Measurements from ENCODE around the gene AHNAK2.
"Not testable (repeated sequence)": the region's sequence is repeated elsewhere in the genome, so short reads cannot be mapped to it uniquely, and the experiment has no call there.

AHNAK2 gene

DNA sequence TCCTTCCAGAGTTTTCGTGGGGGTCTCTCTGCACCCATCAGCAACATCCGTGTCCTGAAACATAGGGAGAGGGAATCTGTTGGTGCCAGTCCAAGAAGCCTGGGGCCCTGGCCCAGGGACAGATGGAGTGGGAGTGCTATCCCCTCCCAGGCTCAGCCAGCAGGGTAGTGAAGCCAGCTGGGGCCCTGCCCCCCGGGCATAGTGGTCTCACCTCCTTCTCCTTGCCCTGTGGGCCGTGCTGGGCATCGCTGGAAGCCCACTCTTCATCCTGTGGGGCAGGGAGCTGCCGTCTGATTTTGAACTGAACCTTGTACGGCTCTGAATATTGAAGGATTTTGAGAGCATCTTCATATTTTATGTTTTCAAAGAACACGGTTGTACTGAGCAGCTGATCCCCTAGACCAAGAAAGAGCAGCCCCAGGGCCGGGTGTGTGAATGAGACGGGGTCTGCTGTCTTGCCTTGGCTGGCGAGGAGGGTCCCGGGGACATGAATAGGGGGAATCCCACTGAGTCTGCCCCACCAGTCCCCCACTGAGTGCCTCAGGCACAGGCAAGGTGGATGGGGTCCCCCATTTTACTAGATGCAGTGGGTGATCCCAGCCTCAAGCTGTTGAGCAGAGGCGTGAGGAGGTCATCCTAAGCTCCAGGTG, 23.3 kb downstream of the AHNAK2 start:
- H3K4me2 ChIP-seq (ENCODE audit: low read depth, low read length, poor library complexity, severe bottlenecking) = no peak overlapping the region
- no peaks in the 10 kb centered on the region for H3F3A ChIP-seq (ENCODE audit: insufficient read depth)
- H3K27me3 ChIP-seq (ENCODE audit: low read length) = no peaks in the 10 kb centered on the region
- TF ChIP-seq EZH2phosphoT487 (conservative IDR thresholded peaks at IDR 0.05; ENCODE audit: low read length) = no peak
- no peaks in the 10 kb centered on the region for H4K20me1 ChIP-seq (ENCODE audit: low read depth, low read length)
- no peaks in the 10 kb centered on the region for H3K79me2 ChIP-seq (ENCODE audit: insufficient read depth, low read length)
- no peak overlapping the region for H2AFZ ChIP-seq (ENCODE audit: low read depth, low read length, severe bottlenecking)
- no peaks in the 10 kb centered on the region for H3K9me3 ChIP-seq (ENCODE audit: insufficient read depth, low read length)
- no peak overlapping the region for H3K27ac ChIP-seq (ENCODE audit: low read depth, low read length)
- no peak overlapping the region for H3K9ac ChIP-seq (ENCODE audit: low read length)
- no peak overlapping the region for H3K4me3 ChIP-seq (ENCODE audit: insufficient read depth, low read length, poor library complexity, severe bottlenecking)
- no peaks in the 10 kb centered on the region for H3K36me3 ChIP-seq (ENCODE audit: low read length)
- H3K9me2 ChIP-seq (replicated peaks; ENCODE audit: insufficient read depth, low read length) = no peaks in the 10 kb centered on the region

DNA sequence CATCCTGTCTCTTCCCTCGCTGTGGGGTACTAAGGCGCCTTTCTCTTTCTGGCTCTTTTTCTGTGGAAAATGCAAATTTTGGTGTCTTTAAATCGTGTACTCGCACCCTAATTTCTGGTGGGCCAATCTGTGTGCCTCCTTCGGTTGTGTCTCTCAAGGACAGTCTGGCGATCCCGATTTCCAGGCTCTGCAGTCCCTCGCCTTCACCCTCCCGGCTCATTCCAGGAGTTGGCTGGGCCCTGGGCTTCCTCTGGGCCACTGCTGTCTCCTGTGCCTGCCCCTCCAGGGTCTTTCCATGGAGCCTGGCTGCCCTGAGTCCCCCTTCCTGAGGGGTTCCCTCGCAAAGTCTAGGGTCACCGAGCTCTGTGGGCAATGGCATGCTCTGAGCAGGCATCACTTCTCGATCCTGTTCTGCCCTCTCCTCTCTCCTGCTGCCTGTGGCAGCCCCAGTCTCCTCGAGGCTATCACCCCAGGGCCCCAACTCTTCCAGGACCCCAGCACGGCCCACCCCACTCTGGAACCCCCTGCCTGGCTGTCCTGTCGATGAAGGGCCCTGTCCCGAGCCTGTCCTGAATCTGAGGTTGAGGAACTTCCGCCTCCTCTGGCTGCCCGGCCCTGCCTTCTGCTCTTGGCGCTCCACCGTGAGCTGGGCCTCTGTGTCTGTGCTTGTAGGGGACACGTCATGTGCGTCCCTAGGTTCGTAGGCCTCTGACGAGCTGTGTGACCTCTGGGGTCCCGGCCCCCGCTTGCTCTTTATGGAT, 24.1 kb downstream of the AHNAK2 start:
- H3K4me3 ChIP-seq (ENCODE audit: insufficient read depth, low read length, poor library complexity, severe bottlenecking) = no peak overlapping the region
- H4K20me1 ChIP-seq (ENCODE audit: low read depth, low read length) = no peaks in the 10 kb centered on the region
- no peaks in the 10 kb centered on the region for H3K9me3 ChIP-seq (ENCODE audit: insufficient read depth, low read length)
- H3F3A ChIP-seq (ENCODE audit: insufficient read depth) = no peaks in the 10 kb centered on the region
- H2AFZ ChIP-seq (ENCODE audit: low read depth, low read length, severe bottlenecking) = no peak overlapping the region
- no peaks in the 10 kb centered on the region for H3K9me2 ChIP-seq (replicated peaks; ENCODE audit: insufficient read depth, low read length)
- TF ChIP-seq, protein P1, sequence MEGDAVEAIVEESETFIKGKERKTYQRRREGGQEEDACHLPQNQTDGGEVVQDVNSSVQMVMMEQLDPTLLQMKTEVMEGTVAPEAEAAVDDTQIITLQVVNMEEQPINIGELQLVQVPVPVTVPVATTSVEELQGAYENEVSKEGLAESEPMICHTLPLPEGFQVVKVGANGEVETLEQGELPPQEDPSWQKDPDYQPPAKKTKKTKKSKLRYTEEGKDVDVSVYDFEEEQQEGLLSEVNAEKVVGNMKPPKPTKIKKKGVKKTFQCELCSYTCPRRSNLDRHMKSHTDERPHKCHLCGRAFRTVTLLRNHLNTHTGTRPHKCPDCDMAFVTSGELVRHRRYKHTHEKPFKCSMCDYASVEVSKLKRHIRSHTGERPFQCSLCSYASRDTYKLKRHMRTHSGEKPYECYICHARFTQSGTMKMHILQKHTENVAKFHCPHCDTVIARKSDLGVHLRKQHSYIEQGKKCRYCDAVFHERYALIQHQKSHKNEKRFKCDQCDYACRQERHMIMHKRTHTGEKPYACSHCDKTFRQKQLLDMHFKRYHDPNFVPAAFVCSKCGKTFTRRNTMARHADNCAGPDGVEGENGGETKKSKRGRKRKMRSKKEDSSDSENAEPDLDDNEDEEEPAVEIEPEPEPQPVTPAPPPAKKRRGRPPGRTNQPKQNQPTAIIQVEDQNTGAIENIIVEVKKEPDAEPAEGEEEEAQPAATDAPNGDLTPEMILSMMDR (IDR thresholded peaks at IDR 0.05; ENCODE audit: insufficient read depth, low read length, poor library complexity, severe bottlenecking) = no peak
- no peak for TF ChIP-seq EZH2phosphoT487 (conservative IDR thresholded peaks at IDR 0.05; ENCODE audit: low read length)
- H3K79me2 ChIP-seq (ENCODE audit: insufficient read depth, low read length) = no peaks in the 10 kb centered on the region
- H3K27me3 ChIP-seq (ENCODE audit: low read length) = no peaks in the 10 kb centered on the region
- H3K4me2 ChIP-seq (ENCODE audit: low read depth, low read length, poor library complexity, severe bottlenecking) = no peak overlapping the region
- H3K9ac ChIP-seq (ENCODE audit: low read length) = no peak overlapping the region
- H3K27ac ChIP-seq (ENCODE audit: low read depth, low read length) = no peak overlapping the region
- H3K36me3 ChIP-seq (ENCODE audit: low read length) = no peaks in the 10 kb centered on the region

DNA sequence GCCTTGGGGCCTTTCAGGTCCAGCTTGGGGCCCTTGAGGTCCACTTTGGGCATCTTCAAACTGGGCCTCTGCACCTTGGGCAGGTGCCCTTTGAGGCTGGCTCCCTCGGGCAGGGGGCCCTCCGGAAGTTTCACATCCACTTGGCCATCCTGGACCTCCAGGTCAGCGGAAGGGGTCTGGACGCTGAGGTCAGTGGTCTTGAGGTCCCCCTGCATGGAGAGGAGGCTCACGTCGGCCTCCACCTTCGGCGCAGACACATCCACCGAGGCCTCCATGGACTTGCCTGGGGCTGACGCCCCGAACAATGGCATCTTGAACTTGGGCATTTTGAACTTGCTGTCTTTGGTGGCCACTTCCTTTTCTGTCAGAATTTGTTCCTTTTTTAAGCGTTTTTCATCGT, 25.1 kb downstream of the AHNAK2 start:
- no peak overlapping the region for H3K4me2 ChIP-seq (ENCODE audit: low read depth, low read length, poor library complexity, severe bottlenecking)
- H2AFZ ChIP-seq (ENCODE audit: low read depth, low read length, severe bottlenecking) = no peak overlapping the region
- no peak overlapping the region for H3K9ac ChIP-seq (ENCODE audit: low read length)
- H3K36me3 ChIP-seq (ENCODE audit: low read length) = no peaks in the 10 kb centered on the region
- H3K4me3 ChIP-seq (ENCODE audit: insufficient read depth, low read length, poor library complexity, severe bottlenecking) = no peak overlapping the region
- H3K27me3 ChIP-seq (ENCODE audit: low read length) = no peaks in the 10 kb centered on the region
- no peaks in the 10 kb centered on the region for H3F3A ChIP-seq (ENCODE audit: insufficient read depth)
- no peak overlapping the region for H3K27ac ChIP-seq (ENCODE audit: low read depth, low read length)
- TF ChIP-seq EZH2phosphoT487 (conservative IDR thresholded peaks at IDR 0.05; ENCODE audit: low read length) = no peak
- TF ChIP-seq, protein P1 (IDR thresholded peaks at IDR 0.05; ENCODE audit: insufficient read depth, low read length, poor library complexity, severe bottlenecking) = no peak
- H3K79me2 ChIP-seq (ENCODE audit: insufficient read depth, low read length) = no peaks in the 10 kb centered on the region
- H4K20me1 ChIP-seq (ENCODE audit: low read depth, low read length) = no peaks in the 10 kb centered on the region
- no peaks in the 10 kb centered on the region for H3K9me2 ChIP-seq (replicated peaks; ENCODE audit: insufficient read depth, low read length)
- no peaks in the 10 kb centered on the region for H3K9me3 ChIP-seq (ENCODE audit: insufficient read depth, low read length)

DNA sequence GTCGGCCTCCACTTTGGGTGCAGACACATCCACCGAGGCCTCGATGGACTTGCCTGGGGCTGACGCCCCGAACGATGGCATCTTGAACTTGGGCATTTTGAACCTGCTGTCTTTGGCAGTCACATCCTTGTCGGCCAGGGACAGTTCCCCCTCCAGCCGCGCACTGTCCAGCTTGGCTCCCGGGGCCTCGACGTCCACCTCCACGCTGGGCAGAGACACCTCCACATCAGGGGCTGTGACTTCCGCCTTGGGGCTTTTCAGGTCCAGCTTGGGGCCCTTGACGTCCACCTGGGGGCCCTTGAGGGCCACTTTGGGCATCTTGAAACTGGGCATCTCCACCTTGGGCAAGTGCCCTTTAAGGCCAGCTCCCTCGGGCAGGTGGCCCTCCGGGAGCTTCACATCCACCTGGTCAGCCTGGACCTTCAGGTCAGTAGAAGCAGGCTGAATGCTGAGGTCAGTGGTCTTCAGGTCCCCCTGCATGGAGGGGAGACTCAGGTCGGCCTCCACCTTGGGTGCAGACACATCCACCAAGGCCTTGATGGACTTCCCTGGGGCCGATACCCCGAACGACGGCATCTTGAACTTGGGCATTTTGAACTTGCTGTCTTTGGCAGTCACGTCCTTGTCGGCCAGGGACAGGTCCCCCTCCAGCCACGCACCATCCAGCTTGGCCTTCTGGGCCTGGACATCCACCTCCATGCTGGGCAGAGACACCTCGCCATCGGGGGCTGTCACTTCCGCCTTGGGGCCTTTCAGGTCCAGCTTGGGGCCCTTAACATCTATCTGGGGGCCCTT, 26.1 kb downstream of the AHNAK2 start:
- not testable (repeated sequence) for H3K4me2 ChIP-seq (ENCODE audit: low read depth, low read length, poor library complexity, severe bottlenecking); H3K4me3 ChIP-seq (ENCODE audit: insufficient read depth, low read length, poor library complexity, severe bottlenecking); H3K79me2 ChIP-seq (ENCODE audit: insufficient read depth, low read length); H3K27ac ChIP-seq (ENCODE audit: low read depth, low read length); H3F3A ChIP-seq (ENCODE audit: insufficient read depth); H3K9me3 ChIP-seq (ENCODE audit: insufficient read depth, low read length); H3K9ac ChIP-seq (ENCODE audit: low read length); H2AFZ ChIP-seq (ENCODE audit: low read depth, low read length, severe bottlenecking); H3K36me3 ChIP-seq (ENCODE audit: low read length); H4K20me1 ChIP-seq (ENCODE audit: low read depth, low read length); H3K9me2 ChIP-seq (replicated peaks; ENCODE audit: insufficient read depth, low read length); H3K27me3 ChIP-seq (ENCODE audit: low read length)

DNA sequence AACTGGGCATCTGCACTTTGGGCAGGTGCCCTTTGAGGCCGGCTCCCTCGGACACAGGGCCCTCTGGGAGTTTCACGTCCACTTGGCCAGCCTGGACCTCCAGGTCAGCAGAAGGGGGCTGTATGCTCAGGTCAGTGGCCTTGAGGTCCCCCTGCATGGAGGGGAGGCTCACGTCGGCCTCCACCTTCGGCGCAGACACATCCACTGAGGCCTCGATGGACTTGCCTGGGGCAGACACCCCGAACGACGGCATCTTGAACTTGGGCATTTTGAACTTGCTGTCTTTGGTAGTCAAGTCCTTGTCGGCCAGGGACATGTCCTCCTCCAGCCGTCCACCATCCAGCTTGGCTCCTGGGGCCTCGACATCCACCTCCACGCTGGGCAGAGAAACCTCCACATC, 27.5 kb downstream of the AHNAK2 start:
- H3K36me3 ChIP-seq (ENCODE audit: low read length); H3K4me3 ChIP-seq (ENCODE audit: insufficient read depth, low read length, poor library complexity, severe bottlenecking); H3K9ac ChIP-seq (ENCODE audit: low read length); H3K9me3 ChIP-seq (ENCODE audit: insufficient read depth, low read length); H3K9me2 ChIP-seq (replicated peaks; ENCODE audit: insufficient read depth, low read length); H3K4me2 ChIP-seq (ENCODE audit: low read depth, low read length, poor library complexity, severe bottlenecking); H3K27me3 ChIP-seq (ENCODE audit: low read length); H3F3A ChIP-seq (ENCODE audit: insufficient read depth); H4K20me1 ChIP-seq (ENCODE audit: low read depth, low read length); H3K27ac ChIP-seq (ENCODE audit: low read depth, low read length); H2AFZ ChIP-seq (ENCODE audit: low read depth, low read length, severe bottlenecking); H3K79me2 ChIP-seq (ENCODE audit: insufficient read depth, low read length): not testable (repeated sequence)
